HEK293 (cell line): Measurements from ENCODE around the gene RAB9B.

Experiments used
- CTCF ChIA-PET: fragments of 350-600 bp; formaldehyde crosslinking; extraction: SDS; loops from one replicate; lab custom pipeline; 2021; ENCODE audit warnings: antibody characterized with exemption; lab: Yijun Ruan, JAX
- POLR2A ChIA-PET: fragments of 300-600 bp; formaldehyde crosslinking; extraction: SDS; loops from one replicate; lab custom pipeline; 2020; ENCODE audit warnings: antibody characterized with exemption, inconsistent platforms; lab: Yijun Ruan, JAX
- H3K27ac ChIP-seq: fragments of 200-500 bp; sonication (Bioruptor generic); 2 replicates; pipeline ENCODE4 v1.5.1; 2014; ENCODE audit warnings: low read depth, low read length, control low read depth, inconsistent platforms; ENCODE audit errors: extremely low read depth
- H3K36me3 ChIP-seq, 2 experiments: fragments of 200-500 bp in 1 of 2; sonication (Bioruptor generic) in 1 of 2; 1 replicate in 1 of 2; 2 replicates in 1 of 2; pipeline ENCODE4 v1.5.1; 2014 to 2017; ENCODE audit warnings: inconsistent platforms in 2 of 2, low read length in 2 of 2; ENCODE audit not compliant: control insufficient read depth in 2 of 2, insufficient read depth in 1 of 2
- H3K4me1 ChIP-seq: fragments of 200-500 bp; sonication (Bioruptor generic); 2 replicates; pipeline ENCODE4 v1.5.1; 2014; ENCODE audit warnings: mild to moderate bottlenecking, low read length, inconsistent platforms; ENCODE audit not compliant: control insufficient read depth, insufficient read depth
- H3K4me3 ChIP-seq: 2 replicates; pipeline ENCODE4 v1.5.1; 2011; ENCODE audit warnings: low read depth, mild to moderate bottlenecking, control low read depth, low read length, moderate library complexity
- H3K9me3 ChIP-seq: fragments of 200-500 bp; sonication (Bioruptor generic); 2 replicates; pipeline ENCODE4 v1.5.1; 2014; ENCODE audit warnings: low read depth, low read length, inconsistent platforms; ENCODE audit not compliant: control insufficient read depth, insufficient read depth
- BCL11B ChIP-seq: fragments of 450-650 bp; formaldehyde crosslinking; IDR thresholded peaks from 2 replicates; pipeline ENCODE4 v1.5.1; 2016; ENCODE audit warnings: low read depth, missing biosample characterization, missing genetic modification characterization
- KLF1 ChIP-seq: fragments of 450-650 bp; formaldehyde crosslinking; IDR thresholded peaks from 2 replicates; pipeline ENCODE4 v1.5.1; 2016; ENCODE audit warnings: missing biosample characterization, missing genetic modification characterization
- PRDM1 ChIP-seq: fragments of 450-650 bp; formaldehyde crosslinking; IDR thresholded peaks from 2 replicates; pipeline ENCODE4; 2016; ENCODE audit warnings: missing biosample characterization, missing genetic modification characterization
- REST ChIP-seq: fragments of 450-650 bp; formaldehyde crosslinking; IDR thresholded peaks from 2 replicates; pipeline ENCODE4 v1.5.1; 2016; ENCODE audit warnings: missing biosample characterization, missing genetic modification characterization
- TSHZ1 ChIP-seq: fragments of 450-650 bp; formaldehyde crosslinking; IDR thresholded peaks from 2 replicates; pipeline ENCODE4 v1.5.1; 2016; ENCODE audit warnings: missing biosample characterization, missing genetic modification characterization, borderline replicate concordance
- ZBTB21 ChIP-seq: fragments of 450-650 bp; formaldehyde crosslinking; IDR thresholded peaks from 2 replicates; pipeline ENCODE4 v1.5.1; 2017; ENCODE audit warnings: missing biosample characterization, missing genetic modification characterization
- ZBTB48 ChIP-seq: fragments of 450-650 bp; formaldehyde crosslinking; IDR thresholded peaks from 2 replicates; pipeline ENCODE4 v1.5.1; 2016; ENCODE audit warnings: missing biosample characterization, missing genetic modification characterization
- ZFHX2 ChIP-seq: fragments of 450-650 bp; formaldehyde crosslinking; conservative IDR thresholded peaks from 2 replicates; pipeline ENCODE4 v1.5.1; 2016; ENCODE audit warnings: missing biosample characterization, missing genetic modification characterization
- ZNF175 ChIP-seq: fragments of 450-650 bp; formaldehyde crosslinking; IDR thresholded peaks from 2 replicates; pipeline ENCODE4 v1.5.1; 2016; ENCODE audit warnings: missing biosample characterization, missing genetic modification characterization
- ZNF211 ChIP-seq: fragments of 450-650 bp; formaldehyde crosslinking; IDR thresholded peaks from 2 replicates; pipeline ENCODE4 v1.5.1; 2016; ENCODE audit warnings: low read depth, missing biosample characterization, missing genetic modification characterization
- ZNF214 ChIP-seq: fragments of 450-650 bp; formaldehyde crosslinking; IDR thresholded peaks from 2 replicates; pipeline ENCODE4 v1.5.1; 2017; ENCODE audit warnings: missing biosample characterization, mild to moderate bottlenecking, missing genetic modification characterization, borderline replicate concordance
- ZNF514 ChIP-seq: fragments of 450-650 bp; formaldehyde crosslinking; IDR thresholded peaks from 2 replicates; pipeline ENCODE4 v1.5.1; 2016; ENCODE audit warnings: missing biosample characterization, missing genetic modification characterization
- ZNF548 ChIP-seq: fragments of 450-650 bp; formaldehyde crosslinking; IDR thresholded peaks from 2 replicates; pipeline ENCODE4 v1.5.1; 2016; ENCODE audit warnings: missing biosample characterization, missing genetic modification characterization
- ZNF658 ChIP-seq: fragments of 450-650 bp; formaldehyde crosslinking; IDR thresholded peaks from 2 replicates; pipeline ENCODE4; 2016; ENCODE audit warnings: missing biosample characterization, missing genetic modification characterization
- ZNF776 ChIP-seq: fragments of 450-650 bp; formaldehyde crosslinking; IDR thresholded peaks from 2 replicates; pipeline ENCODE4 v1.5.0; 2017; ENCODE audit warnings: missing biosample characterization, missing genetic modification characterization, borderline replicate concordance
- ZNF785 ChIP-seq: fragments of 450-650 bp; formaldehyde crosslinking; IDR thresholded peaks from 2 replicates; pipeline ENCODE4 v1.5.1; 2016; ENCODE audit warnings: missing biosample characterization, missing genetic modification characterization

The RAB9B gene

GRCh38 chrX:103800318-103800717 is 31.7 kb downstream of the RAB9B start:
- H3K4me3 ChIP-seq, result no peak overlapping the region
- H3K9me3 ChIP-seq, result no peaks in the 10 kb centered on the region
- no peak overlapping the region for H3K27ac ChIP-seq
- no peaks in the 10 kb centered on the region for H3K36me3 ChIP-seq
- ChIA-PET POLR2A (no interaction called here), CTCF (interaction anchor here (0.6 to 1.2 kb wide), 2 partner anchors 44 to 857 kb away, joined by 3 read pairs; no protein-coding TSS in a partner anchor)
- H3K4me1 ChIP-seq, result no peaks in the 10 kb centered on the region
- TF ChIP-seq ZBTB21 (tag by site-specific recombination), result no peak
- TF ChIP-seq ZNF514, result no peak
- TF ChIP-seq ZNF214, result no peak
- no peak for TF ChIP-seq ZBTB48
- TF ChIP-seq ZNF175 (tag by site-specific recombination), result no peak
- TF ChIP-seq REST, result no peak
- no peak for TF ChIP-seq ZNF776 (tag by site-specific recombination)
- no peak for TF ChIP-seq ZNF548 (tag by site-specific recombination)

DNA sequence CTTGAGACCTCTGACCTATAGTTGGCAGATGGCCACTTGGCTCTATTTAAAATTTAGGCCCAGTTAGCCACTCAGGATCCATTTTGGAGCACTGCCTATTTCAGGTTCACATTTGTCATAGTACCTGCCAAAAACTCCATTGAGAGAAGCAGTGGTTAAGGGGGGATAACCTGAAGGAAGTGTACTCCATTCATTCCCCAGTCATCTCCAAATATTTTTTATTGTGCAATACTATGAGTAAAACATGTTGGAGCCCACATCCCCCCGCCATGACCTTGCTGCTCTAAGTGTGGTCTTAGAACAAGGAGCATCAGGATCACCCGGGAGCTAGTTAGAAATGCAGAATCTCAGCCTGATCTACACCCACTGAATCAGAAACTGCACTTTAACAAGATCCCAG is 34.4 kb downstream of the RAB9B start:
- ChIA-PET CTCF (no interaction called here), POLR2A (no interaction called here)
- H3K4me3 ChIP-seq, result no peak overlapping the region
- TF ChIP-seq PRDM1 (tag by site-specific recombination) (no peak), KLF1 (tag by site-specific recombination) (no peak), TSHZ1 (tag by site-specific recombination) (no peak), BCL11B (tag by site-specific recombination) (no peak), ZNF211 (tag by site-specific recombination) (no peak), ZNF514 (no peak), ZNF658 (tag by site-specific recombination) (no peak)
- H3K27ac ChIP-seq, result no peak overlapping the region
- no peaks in the 10 kb centered on the region for H3K36me3 ChIP-seq
- peaks cover 4% of the 10 kb centered on the region for H3K4me1 ChIP-seq
- H3K9me3 ChIP-seq, result no peaks in the 10 kb centered on the region

DNA sequence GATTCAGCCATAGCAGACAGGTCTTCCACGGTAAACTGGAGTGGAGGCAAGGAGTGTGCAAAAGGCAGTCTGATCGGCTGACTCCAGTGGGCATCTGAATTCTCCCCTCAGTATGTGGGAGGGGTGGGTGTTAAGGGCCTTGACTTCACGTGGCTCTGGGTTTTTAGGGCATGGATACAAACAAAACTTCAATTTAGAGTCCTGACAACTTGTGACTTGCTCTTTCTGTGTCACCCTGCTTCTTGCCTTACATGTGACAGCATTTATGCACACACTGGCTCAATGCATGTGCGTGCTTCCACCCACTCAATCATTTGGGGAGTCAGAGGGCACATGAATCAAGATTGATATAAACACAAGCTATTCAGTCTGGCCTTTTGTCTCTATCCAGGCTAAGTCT is 37.9 kb downstream of the RAB9B start:
- Histone ChIP-seq H3K9me3 (no peaks in the 10 kb centered on the region), H3K27ac (no peak overlapping the region), H3K36me3 (no peaks in the 10 kb centered on the region), H3K4me1 (peaks cover 12% of the 10 kb centered on the region)
- CTCF ChIA-PET, result interaction anchor here (0.6 to 1.4 kb wide), 4 partner anchors 51 to 304 kb away, joined by 3 to 4 read pairs (median 3); partner anchors contain the start of gene TMEM31
- TF ChIP-seq ZNF785 (tag by site-specific recombination), result no peak
- no peak for TF ChIP-seq ZNF776 (tag by site-specific recombination)
- TF ChIP-seq ZFHX2, result 0 out of 2 replicates have a peak, but pooled peaks have one; percentile 20
- TF ChIP-seq, all 188 proteins: peak for 1
- POLR2A ChIA-PET, result no interaction called here
- H3K4me3 ChIP-seq, result no peak overlapping the region
